ENCODE measurements around the gene PCNT.
"Not testable (repeated sequence)": the region's sequence is repeated elsewhere in the genome, so short reads cannot be mapped to it uniquely, and the experiment has no call there.

The PCNT gene

GRCh38 chr21:46455575-46456385 lies 131.8 kb downstream of the PCNT start:
- no peak for DNase-seq

DNA sequence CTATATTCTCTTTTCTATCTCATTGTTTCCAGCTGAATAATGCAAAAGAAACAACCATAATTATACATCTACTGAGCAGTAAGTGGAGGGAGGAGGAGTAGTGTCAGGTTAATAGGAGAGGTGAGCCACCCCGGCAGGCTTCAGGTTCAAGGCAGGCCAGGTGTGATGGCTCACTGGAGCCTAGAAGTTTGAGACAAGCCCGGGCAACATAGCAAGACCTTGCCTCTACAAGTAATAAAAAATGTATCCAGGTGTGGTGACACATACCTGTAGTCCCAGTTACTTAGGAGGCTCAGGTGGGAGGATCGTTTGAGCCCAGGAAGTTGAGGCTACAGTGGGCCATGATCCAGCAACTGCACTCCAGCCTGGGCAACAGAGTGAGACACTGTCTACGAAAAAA lies 132.8 kb downstream of the PCNT start:
- no peak for DNase-seq

DNA sequence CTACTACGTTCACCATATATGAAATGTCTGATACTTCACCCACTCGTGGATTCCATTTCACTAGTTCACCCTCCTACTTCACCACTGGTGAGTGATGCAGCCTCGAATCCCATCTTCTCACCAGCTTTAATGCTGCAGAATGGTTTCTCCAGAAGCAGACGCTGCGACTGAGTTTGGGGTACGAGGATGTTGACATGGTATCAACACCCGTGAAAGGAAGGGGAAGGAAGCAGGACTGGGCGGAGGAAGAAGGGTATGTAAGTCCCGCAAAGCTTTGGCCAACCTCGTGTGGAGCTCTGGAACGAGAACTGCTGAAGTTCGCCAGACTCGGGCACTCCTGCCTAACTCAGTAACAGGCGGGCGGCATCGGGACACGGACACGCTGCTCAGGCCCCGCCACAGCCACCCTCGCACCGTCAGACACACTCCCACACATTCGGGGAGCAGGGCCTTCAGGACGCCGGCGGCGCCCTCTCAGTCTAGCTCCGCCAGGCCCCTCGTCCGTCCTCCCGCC lies 133.9 kb downstream of the PCNT start:
- no peak for DNase-seq

DNA sequence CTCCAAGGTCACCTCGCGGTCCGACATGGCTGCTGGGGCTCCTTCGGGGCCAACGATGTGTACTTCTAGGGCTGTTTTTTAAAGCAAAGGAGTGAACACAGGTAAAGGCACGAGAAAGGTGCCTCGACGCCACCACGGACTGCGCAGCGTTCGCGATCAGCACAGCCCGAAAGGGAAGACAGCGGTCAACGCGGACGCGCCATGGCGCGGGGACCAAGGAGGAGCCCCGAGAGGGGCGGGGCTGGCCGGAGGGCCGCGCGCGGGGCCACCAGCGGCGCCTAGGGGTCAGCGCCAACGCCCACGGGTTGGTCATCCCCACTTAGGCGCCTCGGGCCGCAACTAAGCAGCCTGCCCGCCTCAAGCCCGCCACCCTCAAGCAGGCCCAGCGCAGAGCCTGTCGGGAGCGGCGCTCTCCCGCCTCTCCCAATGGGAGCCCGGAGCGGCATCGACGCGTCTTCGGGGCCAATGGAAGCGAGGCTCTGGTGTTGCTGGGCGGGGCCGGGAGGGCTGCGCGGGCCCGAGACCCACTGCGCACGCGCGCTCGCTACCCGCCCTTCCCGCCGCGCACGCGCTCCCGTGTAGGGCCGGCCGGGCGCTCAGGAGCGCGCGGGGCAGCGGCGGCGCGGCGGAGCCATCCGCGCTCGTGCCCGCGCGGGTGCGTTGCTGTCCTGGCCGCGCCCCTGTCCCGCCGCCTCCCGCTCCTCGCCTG lies 134.5 kb downstream of the PCNT start, which contains the start of gene DIP2A:
TSS of gene DIP2A (plus strand) at position 577 of the 709 bp plus-strand sequence. CDS start 241 bp downstream, outside the sequence.
- DNase-seq: peak; percentile 98

- no peak for DNase-seq
Observed at GRCh38 chr21:46459024-46459355, 135.0 kb downstream of the PCNT start.

DNA sequence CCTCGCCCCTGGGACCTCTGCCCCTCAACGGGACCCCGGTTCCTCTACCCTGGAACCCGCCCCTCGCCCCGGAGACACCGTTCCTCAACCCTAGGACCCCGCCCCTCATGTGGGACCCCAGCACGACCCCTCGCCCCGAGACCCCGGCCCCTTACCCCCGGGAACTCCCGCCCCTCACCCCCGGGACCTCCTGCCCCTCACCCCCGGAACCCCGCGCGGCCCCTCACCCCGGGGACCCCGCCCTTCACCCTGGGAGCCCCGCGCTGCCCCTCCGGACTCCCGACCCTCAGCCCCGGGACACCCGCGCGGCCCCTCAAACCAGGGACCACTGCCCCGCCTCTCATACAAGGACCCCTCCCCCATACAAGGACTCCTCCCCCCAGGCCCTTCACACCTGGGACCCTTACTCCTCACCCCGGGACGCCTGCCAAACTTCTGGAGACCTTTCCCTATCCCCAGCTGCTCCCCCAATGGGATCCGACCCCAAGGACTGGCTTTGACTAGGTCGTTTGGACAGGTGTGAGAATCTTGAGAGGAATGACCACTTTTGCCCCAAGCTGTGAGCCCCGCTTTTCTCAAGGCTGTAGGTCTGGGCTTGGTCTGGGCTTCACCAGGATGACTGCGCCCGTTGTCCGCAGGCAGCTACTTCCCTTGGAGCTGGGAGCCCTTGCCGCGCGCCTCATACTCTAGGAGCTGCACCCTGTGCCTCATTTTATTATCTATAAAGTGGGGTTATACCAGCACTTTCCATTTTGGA lies 135.6 kb downstream of the PCNT start:
- DNase-seq: peak; percentile 33

GRCh38 chr21:46461909-46462308 lies 138.0 kb downstream of the PCNT start:
- no peak for DNase-seq

GRCh38 chr21:46465153-46465552 lies 141.2 kb downstream of the PCNT start:
- DNase-seq: not testable (repeated sequence)

- no peak for DNase-seq
Observed at GRCh38 chr21:46465651-46466050, 141.7 kb downstream of the PCNT start.

- DNase-seq: no peak
Observed at GRCh38 chr21:46468108-46468774, 144.3 kb downstream of the PCNT start.

- no peak for DNase-seq
Observed at GRCh38 chr21:46469275-46469674, 145.3 kb downstream of the PCNT start.

DNA sequence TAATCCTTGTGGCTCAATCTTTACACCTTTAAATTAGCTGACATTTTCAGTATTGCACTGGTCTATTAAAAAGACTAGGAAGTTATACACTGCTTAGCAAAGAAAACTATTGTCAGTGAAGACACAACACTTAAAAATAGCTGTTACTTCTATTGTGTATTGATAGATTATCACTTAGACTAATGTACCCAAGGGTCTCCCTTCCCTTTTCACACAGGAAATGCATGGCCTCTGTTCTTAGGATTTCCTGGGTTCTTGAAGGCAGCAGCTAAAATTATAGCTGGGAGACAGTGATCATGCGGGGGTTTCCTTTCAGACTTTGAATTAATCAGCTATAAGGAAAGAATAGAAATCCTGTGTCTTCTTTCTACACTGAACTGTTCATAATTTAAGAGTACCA lies 147.6 kb downstream of the PCNT start:
- no peak for DNase-seq

GRCh38 chr21:46472246-46472645 lies 148.3 kb downstream of the PCNT start:
- no peak for DNase-seq

- DNase-seq: no peak
Observed at GRCh38 chr21:46474382-46474781, 150.4 kb downstream of the PCNT start.

- DNase-seq: no peak
Observed at GRCh38 chr21:46475296-46475695, 151.3 kb downstream of the PCNT start.

- DNase-seq: no peak
Observed at GRCh38 chr21:46477765-46478164, 153.8 kb downstream of the PCNT start.

DNA sequence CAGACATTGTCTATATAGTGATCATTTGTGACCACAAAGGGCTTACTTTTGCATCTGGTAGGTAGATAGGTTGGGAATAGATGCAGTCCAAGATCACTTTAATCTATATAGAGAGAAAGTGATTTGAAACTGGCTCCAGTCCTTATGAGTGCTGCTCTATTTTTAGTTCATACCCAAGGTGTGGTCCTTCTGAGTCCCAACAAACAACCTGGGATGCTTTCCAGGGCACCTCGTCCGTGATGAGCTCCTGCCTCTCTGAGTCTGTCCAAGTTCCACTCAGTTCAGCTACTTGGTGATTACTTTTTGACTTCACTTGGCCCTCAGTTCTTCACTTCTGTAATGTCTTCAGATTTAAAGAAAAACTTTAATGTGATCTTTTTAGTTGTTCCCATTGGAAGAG lies 155.0 kb downstream of the PCNT start:
- DNase-seq: no peak

DNA sequence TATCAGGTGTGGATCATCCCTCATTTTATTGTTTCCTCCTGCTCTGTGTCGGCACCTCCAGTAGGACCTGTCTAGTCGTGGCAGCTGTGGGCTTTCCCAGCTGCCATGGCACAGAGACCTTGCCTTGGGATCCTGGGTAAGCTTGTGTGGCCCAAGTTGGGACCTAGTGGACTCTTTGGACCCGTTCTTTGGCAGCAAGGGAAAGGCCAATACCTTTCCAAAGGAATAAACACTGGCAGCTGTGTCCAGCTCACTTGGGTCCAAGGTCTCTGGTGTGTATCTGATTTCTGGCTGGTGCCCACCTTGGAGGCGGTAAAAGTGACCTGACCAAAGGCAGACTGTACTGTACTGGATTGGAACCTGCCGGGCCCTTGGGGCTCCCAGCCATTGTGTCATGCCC lies 156.5 kb downstream of the PCNT start:
- no peak for DNase-seq

DNA sequence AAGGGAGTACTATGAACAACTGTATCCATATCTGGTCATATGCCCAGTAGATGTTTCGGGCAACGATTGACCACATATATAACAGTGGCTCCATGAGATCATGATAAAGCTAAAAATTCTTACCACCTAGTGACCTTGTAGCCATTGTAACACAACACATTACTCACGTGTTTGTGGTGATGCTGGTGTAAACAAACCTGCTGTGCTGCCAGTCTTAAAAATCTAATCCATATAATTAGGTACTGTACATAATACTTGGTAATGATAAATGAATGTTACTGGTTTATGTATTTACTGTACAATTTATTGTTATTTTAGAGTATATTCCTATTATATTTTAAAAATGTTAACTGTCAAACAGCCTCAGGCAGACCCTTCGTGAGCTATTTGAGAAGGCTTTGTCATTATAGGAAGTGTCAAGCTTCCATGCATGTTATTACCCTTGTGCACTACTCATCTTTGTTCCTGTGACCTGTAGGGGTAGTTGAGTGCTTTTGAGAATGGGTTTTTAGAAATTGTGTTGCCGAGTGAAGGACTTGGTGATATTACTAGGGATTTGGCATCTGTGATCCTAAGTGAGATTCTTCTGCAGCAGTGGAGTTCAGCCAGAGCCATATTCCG lies 158.4 kb downstream of the PCNT start:
- DNase-seq: no peak

GRCh38 chr21:46482846-46483231 lies 158.9 kb downstream of the PCNT start:
- no peak for DNase-seq

GRCh38 chr21:46483300-46484295 lies 159.6 kb downstream of the PCNT start:
- DNase-seq: no peak
